Colonic mucosa (tissue), 4 donors: ENCODE data around the gene MYOCOS. TPM values are rescaled to one million over a fixed set of nuclear protein-coding genes. Genes with fewer than 3 reads are reported as not detected.
"Not testable (repeated sequence)": the region's sequence is repeated elsewhere in the genome, so short reads cannot be mapped to it uniquely, and the experiment has no call there.

Experiments used
- DNase-seq: peaks from one replicate; pipeline ENCODE4 v3.0.0-alpha.2; 2020
- H3K27ac ChIP-seq: fragments of 200-600 bp; one replicate; pipeline ENCODE4 v1.8.0; 2021
- H3K27me3 ChIP-seq: fragments of 200-600 bp; one replicate; pipeline ENCODE4 v1.8.0; 2021
- H3K36me3 ChIP-seq: fragments of 200-600 bp; one replicate; pipeline ENCODE4 v1.8.0; 2021
- H3K4me1 ChIP-seq: fragments of 200-600 bp; one replicate; pipeline ENCODE4 v1.8.0; 2021; ENCODE audit warnings: mild to moderate bottlenecking
- H3K4me3 ChIP-seq: fragments of 200-600 bp; one replicate; pipeline ENCODE4 v1.8.0; 2021
- H3K9ac ChIP-seq, 2 donors: one replicate each; pipeline ENCODE4 v1.7.0; 2013; ENCODE audit warnings: control low read depth in 2 of 2, low read depth in 2 of 2, low read length in 2 of 2
- H3K9me3 ChIP-seq: fragments of 200-600 bp; one replicate; pipeline ENCODE4 v1.8.0; 2021
- CTCF ChIP-seq: fragments of 200-600 bp; IDR thresholded peaks from one replicate; pipeline ENCODE4 v1.8.0; 2022; ENCODE audit warnings: antibody characterized with exemption, mild to moderate bottlenecking
- intact Hi-C: fragments of 100-400 bp; cut with DNase I; formaldehyde crosslinking; loops from one replicate; pipeline ENCODE4 v1.14.1; 2022
- total RNA-seq, 2 donors: library from RNA; stranded (reverse); fragmentation: NEBNext Ultra II Directional in 1 of 2; extraction: Animal tissue kit (Norgen Biotek cat#: 25700) in 1 of 2; gene quantifications; one replicate each; pipeline ENCODE4 v1.2.1, GENCODE V29; 2021
- donor health status: healthy.
- donor health status: DM: no; HTN: no; CAD: no.
- donor health status: DM: no; HTN: no; CAD: no.

The MYOCOS gene
- total RNA-seq, 2 donors from 2014 or later = not detected

- H3K4me3 ChIP-seq = no peak overlapping the region
Observed at GRCh38 chr1:171596119-171596518, 25.9 kb upstream of the MYOCOS start.

DNA sequence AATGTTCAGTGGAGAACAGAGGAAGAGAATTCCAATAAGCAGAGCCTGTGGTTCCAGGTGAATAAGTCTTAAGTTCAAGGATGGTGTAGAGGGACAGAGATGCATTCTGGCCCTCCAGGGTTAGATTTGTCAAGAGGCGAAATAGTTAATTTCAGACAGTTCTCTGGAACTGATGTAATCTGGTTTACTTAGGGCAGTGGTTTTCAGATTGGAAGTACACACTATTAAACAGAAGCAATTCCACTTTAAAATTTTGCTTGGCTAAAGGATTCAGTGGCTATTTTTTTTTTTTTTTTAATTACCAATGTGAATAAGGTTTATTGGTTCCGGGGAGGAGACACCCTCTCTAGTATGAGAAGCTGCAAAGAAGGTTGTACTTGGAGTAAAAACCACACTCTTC, 25.3 kb upstream of the MYOCOS start:
- intact Hi-C loops = no loop called here
- Histone ChIP-seq H3K27ac (no peak overlapping the region), H3K4me3 (no peak overlapping the region), H3K27me3 (no peaks in the 10 kb centered on the region), H3K36me3 (peaks cover 4% of the 10 kb centered on the region), H3K4me1 (no peaks in the 10 kb centered on the region), H3K9ac (no peak overlapping the region), H3K9me3 (no peaks in the 10 kb centered on the region)
- no peak for DNase-seq
- no peak for TF ChIP-seq CTCF

More at GRCh38 chr1:171596119-171596518, 25.9 kb upstream of the MYOCOS start:
- no peak for TF ChIP-seq CTCF
- no peak for DNase-seq
- Histone ChIP-seq H3K27ac (no peak overlapping the region), H3K27me3 (no peaks in the 10 kb centered on the region), H3K9ac (no peak overlapping the region), H3K36me3 (peaks cover 4% of the 10 kb centered on the region), H3K9me3 (no peaks in the 10 kb centered on the region), H3K4me1 (no peaks in the 10 kb centered on the region)
- intact Hi-C loops = no loop called here

GRCh38 chr1:171597203-171597602, 24.8 kb upstream of the MYOCOS start:
- intact Hi-C loops = no loop called here
- H3K4me3 ChIP-seq = no peak overlapping the region
- peaks cover 4% of the 10 kb centered on the region for H3K36me3 ChIP-seq
- no peak for TF ChIP-seq CTCF
- no peaks in the 10 kb centered on the region for H3K9me3 ChIP-seq
- H3K27ac ChIP-seq = no peak overlapping the region
- DNase-seq = no peak
- no peaks in the 10 kb centered on the region for H3K4me1 ChIP-seq
- H3K9ac ChIP-seq = no peak overlapping the region
- no peaks in the 10 kb centered on the region for H3K27me3 ChIP-seq

DNA sequence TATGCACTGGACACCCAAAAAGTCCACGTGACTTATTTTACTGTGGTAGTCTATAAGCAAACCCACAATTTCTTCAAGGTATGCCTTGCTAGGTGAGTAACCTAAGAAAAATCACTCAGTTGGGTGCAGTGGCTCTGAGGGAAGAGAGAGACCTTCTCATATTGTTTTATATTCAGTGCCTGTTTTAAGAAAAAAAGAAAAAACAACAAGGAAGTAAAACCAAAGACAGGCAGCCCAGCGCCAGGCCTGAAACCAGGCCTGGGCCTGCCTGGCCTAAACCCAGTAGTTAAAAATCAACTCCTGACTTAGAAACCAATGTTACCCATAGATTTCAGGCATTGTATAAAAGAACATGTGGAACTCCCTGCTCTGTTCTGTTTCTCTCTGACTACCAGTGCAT, 21.7 kb upstream of the MYOCOS start:
- intact Hi-C loops, H3K4me1 ChIP-seq, H3K9me3 ChIP-seq: not testable (repeated sequence)

DNA sequence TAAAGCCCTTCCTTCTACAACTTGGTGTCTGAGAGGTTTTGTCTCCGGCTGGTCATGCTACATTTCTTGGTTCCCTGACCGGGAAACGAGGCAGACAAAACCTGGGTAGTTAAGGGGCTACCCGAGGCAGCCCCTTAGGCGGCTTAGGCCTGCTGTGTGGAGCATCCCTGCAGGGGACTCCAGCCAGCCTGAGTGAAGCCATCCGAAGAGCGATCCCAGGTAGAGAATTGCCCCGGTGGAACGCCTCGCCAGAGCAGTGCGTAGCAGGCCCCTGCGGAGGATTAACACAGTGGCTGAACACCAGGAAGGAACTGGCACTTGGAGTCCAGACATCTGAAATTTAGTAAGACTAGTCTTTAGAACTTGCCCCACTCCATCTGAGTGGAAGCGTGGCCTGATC, 21.2 kb upstream of the MYOCOS start:
- H3K27ac ChIP-seq = no peak overlapping the region
- no peaks in the 10 kb centered on the region for H3K36me3 ChIP-seq
- H3K4me1 ChIP-seq = no peaks in the 10 kb centered on the region
- no peaks in the 10 kb centered on the region for H3K27me3 ChIP-seq
- no peak for DNase-seq
- no peak overlapping the region for H3K9ac ChIP-seq
- intact Hi-C loops = no loop called here
- TF ChIP-seq CTCF = no peak
- no peak overlapping the region for H3K4me3 ChIP-seq
- no peaks in the 10 kb centered on the region for H3K9me3 ChIP-seq

More for the DNA sequence above, 21.7 kb upstream of the MYOCOS start:
- H3K27me3 ChIP-seq, H3K27ac ChIP-seq, H3K9ac ChIP-seq, H3K4me3 ChIP-seq, H3K36me3 ChIP-seq, DNase-seq: not testable (repeated sequence)

DNA sequence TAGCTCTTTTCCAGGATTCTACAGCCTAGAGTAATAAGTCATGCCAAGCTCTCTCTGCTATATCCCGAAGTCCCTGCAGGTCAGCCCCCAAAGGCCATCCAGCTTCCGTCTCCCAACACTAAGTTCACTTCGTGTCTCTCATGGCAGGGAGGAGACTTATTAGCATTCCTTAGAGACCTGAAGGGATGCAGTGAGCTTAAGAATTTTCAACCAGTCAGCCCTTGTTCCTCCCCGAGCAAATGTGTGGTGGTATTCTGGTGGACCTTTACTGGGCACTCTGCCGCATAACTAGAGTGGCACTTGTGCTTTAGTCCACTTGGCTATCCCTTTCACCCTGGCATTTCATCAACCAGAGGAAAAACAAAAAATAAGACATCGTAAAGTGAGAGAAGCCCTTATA, 19.0 kb upstream of the MYOCOS start:
- H3K27ac ChIP-seq, DNase-seq, intact Hi-C loops: not testable (repeated sequence)

DNA sequence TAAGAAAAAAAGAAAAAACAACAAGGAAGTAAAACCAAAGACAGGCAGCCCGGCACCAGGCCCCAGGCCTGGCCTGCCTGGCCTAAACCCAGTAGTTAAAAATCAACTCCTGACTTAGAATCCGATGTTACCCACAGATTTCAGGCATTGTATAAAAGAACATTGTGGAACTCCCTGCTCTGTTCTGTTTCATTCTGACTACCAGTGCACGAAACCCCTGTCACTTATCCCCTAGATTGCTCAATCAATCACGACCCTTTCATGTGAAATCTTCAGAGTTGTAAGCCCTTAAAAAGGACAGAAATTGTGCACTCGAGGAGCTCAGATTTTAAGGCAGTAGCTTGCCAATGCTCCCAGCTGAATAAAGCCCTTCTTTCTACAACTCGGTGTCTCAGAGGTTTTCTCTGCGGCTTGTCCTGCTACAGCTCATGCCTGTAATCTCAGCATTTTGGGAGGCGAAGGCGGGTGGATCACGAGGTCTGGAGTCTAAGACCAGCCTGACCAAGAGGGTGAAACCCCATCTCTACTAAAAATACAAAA, 15.6 kb upstream of the MYOCOS start:
- no peaks in the 10 kb centered on the region for H3K27me3 ChIP-seq
- TF ChIP-seq CTCF = no peak
- H3K27ac ChIP-seq = no peak overlapping the region
- H3K9ac ChIP-seq = no peak overlapping the region
- DNase-seq = no peak
- no peaks in the 10 kb centered on the region for H3K4me1 ChIP-seq
- H3K4me3 ChIP-seq = no peak overlapping the region
- intact Hi-C loops = no loop called here
- H3K9me3 ChIP-seq = no peaks in the 10 kb centered on the region
- H3K36me3 ChIP-seq = no peaks in the 10 kb centered on the region

More for the DNA sequence above, 19.0 kb upstream of the MYOCOS start:
- H3K36me3 ChIP-seq, H3K4me3 ChIP-seq, H3K4me1 ChIP-seq, H3K9ac ChIP-seq, H3K27me3 ChIP-seq, H3K9me3 ChIP-seq: not testable (repeated sequence)
